HEK293 (cell line): ENCODE measurements around the gene RHOB.

Experiments
- CTCF ChIA-PET: fragments of 350-600 bp; formaldehyde crosslinking; extraction: SDS; loops from one replicate; lab custom pipeline; 2021; ENCODE audit warnings: antibody characterized with exemption; lab: Yijun Ruan, JAX
- POLR2A ChIA-PET: fragments of 300-600 bp; formaldehyde crosslinking; extraction: SDS; loops from one replicate; lab custom pipeline; 2020; ENCODE audit warnings: antibody characterized with exemption, inconsistent platforms; lab: Yijun Ruan, JAX
- H3K27ac ChIP-seq: fragments of 200-500 bp; sonication (Bioruptor generic); 2 replicates; pipeline ENCODE4 v1.5.1; 2014; ENCODE audit warnings: low read depth, low read length, control low read depth, inconsistent platforms; ENCODE audit errors: extremely low read depth
- H3K36me3 ChIP-seq, 2 experiments: fragments of 200-500 bp in 1 of 2; sonication (Bioruptor generic) in 1 of 2; 1 replicate in 1 of 2; 2 replicates in 1 of 2; pipeline ENCODE4 v1.5.1; 2014 to 2017; ENCODE audit warnings: inconsistent platforms in 2 of 2, low read length in 2 of 2; ENCODE audit not compliant: control insufficient read depth in 2 of 2, insufficient read depth in 1 of 2
- H3K4me1 ChIP-seq: fragments of 200-500 bp; sonication (Bioruptor generic); 2 replicates; pipeline ENCODE4 v1.5.1; 2014; ENCODE audit warnings: mild to moderate bottlenecking, low read length, inconsistent platforms; ENCODE audit not compliant: control insufficient read depth, insufficient read depth
- H3K4me3 ChIP-seq: 2 replicates; pipeline ENCODE4 v1.5.1; 2011; ENCODE audit warnings: low read depth, mild to moderate bottlenecking, control low read depth, low read length, moderate library complexity
- H3K9me3 ChIP-seq: fragments of 200-500 bp; sonication (Bioruptor generic); 2 replicates; pipeline ENCODE4 v1.5.1; 2014; ENCODE audit warnings: low read depth, low read length, inconsistent platforms; ENCODE audit not compliant: control insufficient read depth, insufficient read depth
- GLIS2 ChIP-seq: fragments of 450-650 bp; formaldehyde crosslinking; IDR thresholded peaks from 2 replicates; pipeline ENCODE4 v1.5.1; 2016; ENCODE audit warnings: missing biosample characterization, missing genetic modification characterization
- HOXD13 ChIP-seq: sonication (generic); formaldehyde crosslinking; IDR thresholded peaks from 2 replicates; pipeline ENCODE4 v1.8.0; 2022; ENCODE audit warnings: missing genetic modification reagents, borderline replicate concordance
- KLF10 ChIP-seq: fragments of 450-650 bp; IDR thresholded peaks from 2 replicates; pipeline ENCODE4 v1.5.1; 2018; ENCODE audit warnings: missing biosample characterization, mild to moderate bottlenecking, missing genetic modification characterization
- MEIS1 ChIP-seq: sonication (generic); formaldehyde crosslinking; IDR thresholded peaks from 2 replicates; pipeline ENCODE4 v1.8.1; 2022; ENCODE audit warnings: missing genetic modification reagents, mild to moderate bottlenecking, borderline replicate concordance
- PBX3 ChIP-seq: sonication (generic); formaldehyde crosslinking; IDR thresholded peaks from 2 replicates; pipeline ENCODE4 v1.8.1; 2022; ENCODE audit warnings: mild to moderate bottlenecking, moderate library complexity, missing genetic modification reagents
- SETDB1 ChIP-seq: IDR thresholded peaks from one replicate; pipeline ENCODE4 v1.6.1; 2017; ENCODE audit warnings: mild to moderate bottlenecking, low read length, moderate library complexity, mixed read lengths; ENCODE audit not compliant: insufficient read length
- SP2 ChIP-seq: fragments of 450-650 bp; formaldehyde crosslinking; IDR thresholded peaks from 2 replicates; pipeline ENCODE4 v1.5.1; 2016; ENCODE audit warnings: missing biosample characterization, missing genetic modification characterization
- SP3 ChIP-seq: fragments of 450-650 bp; formaldehyde crosslinking; IDR thresholded peaks from 2 replicates; pipeline ENCODE4 v1.5.1; 2016; ENCODE audit warnings: missing biosample characterization, missing genetic modification characterization
- TCF7L2 ChIP-seq: IDR thresholded peaks from 2 replicates; pipeline ENCODE4 v1.6.1; 2011; ENCODE audit warnings: low read depth, mild to moderate bottlenecking, inconsistent platforms, low read length, moderate library complexity, borderline replicate concordance
- YY2 ChIP-seq: fragments of 450-650 bp; formaldehyde crosslinking; IDR thresholded peaks from 2 replicates; pipeline ENCODE4 v1.5.1; 2016; ENCODE audit warnings: missing biosample characterization, missing genetic modification characterization
- ZBTB20 ChIP-seq: fragments of 450-650 bp; formaldehyde crosslinking; IDR thresholded peaks from 2 replicates; pipeline ENCODE4 v1.5.1; 2016; ENCODE audit warnings: missing biosample characterization, missing genetic modification characterization
- ZFHX2 ChIP-seq: fragments of 450-650 bp; formaldehyde crosslinking; conservative IDR thresholded peaks from 2 replicates; pipeline ENCODE4 v1.5.1; 2016; ENCODE audit warnings: missing biosample characterization, missing genetic modification characterization
- ZNF175 ChIP-seq: fragments of 450-650 bp; formaldehyde crosslinking; IDR thresholded peaks from 2 replicates; pipeline ENCODE4 v1.5.1; 2016; ENCODE audit warnings: missing biosample characterization, missing genetic modification characterization
- ZNF19 ChIP-seq: fragments of 450-650 bp; formaldehyde crosslinking; IDR thresholded peaks from 2 replicates; pipeline ENCODE4; 2016; ENCODE audit warnings: missing biosample characterization, missing genetic modification characterization, low read depth
- ZNF202 ChIP-seq: fragments of 450-650 bp; formaldehyde crosslinking; IDR thresholded peaks from 2 replicates; pipeline ENCODE4 v1.5.1; 2016; ENCODE audit warnings: missing biosample characterization, missing genetic modification characterization, borderline replicate concordance
- ZNF394 ChIP-seq: fragments of 450-650 bp; formaldehyde crosslinking; IDR thresholded peaks from 2 replicates; pipeline ENCODE4 v1.5.1; 2016; ENCODE audit warnings: missing biosample characterization, missing genetic modification characterization, mild to moderate bottlenecking, moderate library complexity, borderline replicate concordance
- ZNF433 ChIP-seq: fragments of 450-650 bp; formaldehyde crosslinking; IDR thresholded peaks from 2 replicates; pipeline ENCODE4 v1.5.1; 2016; ENCODE audit warnings: missing biosample characterization, missing genetic modification characterization, low read depth
- ZNF501 ChIP-seq: fragments of 450-650 bp; formaldehyde crosslinking; IDR thresholded peaks from 2 replicates; pipeline ENCODE4 v1.5.1; 2016; ENCODE audit warnings: missing biosample characterization, missing genetic modification characterization
- ZNF521 ChIP-seq: fragments of 450-650 bp; formaldehyde crosslinking; IDR thresholded peaks from 2 replicates; pipeline ENCODE4 v1.5.1; 2017; ENCODE audit warnings: missing biosample characterization, mild to moderate bottlenecking, missing genetic modification characterization
- ZNF600 ChIP-seq: fragments of 450-650 bp; formaldehyde crosslinking; IDR thresholded peaks from 2 replicates; pipeline ENCODE4 v1.5.1; 2016; ENCODE audit warnings: missing biosample characterization, missing genetic modification characterization
- ZNF624 ChIP-seq: fragments of 450-650 bp; formaldehyde crosslinking; IDR thresholded peaks from 2 replicates; pipeline ENCODE4 v1.5.1; 2017; ENCODE audit warnings: missing biosample characterization, missing genetic modification characterization
- ZNF626 ChIP-seq: fragments of 450-650 bp; sonication (Bioruptor Pico); formaldehyde crosslinking; IDR thresholded peaks from 2 replicates; pipeline ENCODE4 v1.5.1; 2018; ENCODE audit warnings: missing biosample characterization, missing genetic modification characterization, inconsistent platforms
- ZNF654 ChIP-seq: fragments of 450-650 bp; formaldehyde crosslinking; IDR thresholded peaks from 2 replicates; pipeline ENCODE4 v1.5.1; 2016; ENCODE audit warnings: low read depth, missing biosample characterization, missing genetic modification characterization
- ZNF658 ChIP-seq: fragments of 450-650 bp; formaldehyde crosslinking; IDR thresholded peaks from 2 replicates; pipeline ENCODE4; 2016; ENCODE audit warnings: missing biosample characterization, missing genetic modification characterization
- ZNF660 ChIP-seq: fragments of 450-650 bp; IDR thresholded peaks from 2 replicates; pipeline ENCODE4 v1.5.1; 2018; ENCODE audit warnings: missing biosample characterization, mild to moderate bottlenecking, missing genetic modification characterization
- ZNF677 ChIP-seq: fragments of 450-650 bp; IDR thresholded peaks from 2 replicates; pipeline ENCODE4 v1.5.0; 2018; ENCODE audit warnings: missing biosample characterization, mild to moderate bottlenecking, missing genetic modification characterization, moderate library complexity
- ZNF707 ChIP-seq: fragments of 450-650 bp; formaldehyde crosslinking; IDR thresholded peaks from 2 replicates; pipeline ENCODE4 v1.5.1; 2016; ENCODE audit warnings: missing biosample characterization, missing genetic modification characterization
- ZSCAN30 ChIP-seq: fragments of 450-650 bp; IDR thresholded peaks from 2 replicates; pipeline ENCODE4 v1.5.1; 2018; ENCODE audit warnings: missing biosample characterization, mild to moderate bottlenecking, missing genetic modification characterization, moderate library complexity
- ZXDB ChIP-seq: fragments of 450-650 bp; formaldehyde crosslinking; IDR thresholded peaks from 2 replicates; pipeline ENCODE4 v1.5.1; 2016; ENCODE audit warnings: missing biosample characterization, missing genetic modification characterization
- TF ChIP-seq, protein P1 (sequence below): fragments of 450-650 bp; formaldehyde crosslinking; IDR thresholded peaks from 2 replicates; pipeline ENCODE4 v1.5.1; 2016; ENCODE audit warnings: missing biosample characterization, missing genetic modification characterization
- TF ChIP-seq, protein P2 (sequence below): fragments of 450-650 bp; formaldehyde crosslinking; IDR thresholded peaks from 2 replicates; pipeline ENCODE4 v1.5.1; 2016; ENCODE audit warnings: missing biosample characterization, missing genetic modification characterization
- TF ChIP-seq, protein P3 (sequence below): fragments of 450-650 bp; formaldehyde crosslinking; IDR thresholded peaks from 2 replicates; pipeline ENCODE4 v1.5.1; 2016; ENCODE audit warnings: missing biosample characterization, missing genetic modification characterization

Gene RHOB

DNA sequence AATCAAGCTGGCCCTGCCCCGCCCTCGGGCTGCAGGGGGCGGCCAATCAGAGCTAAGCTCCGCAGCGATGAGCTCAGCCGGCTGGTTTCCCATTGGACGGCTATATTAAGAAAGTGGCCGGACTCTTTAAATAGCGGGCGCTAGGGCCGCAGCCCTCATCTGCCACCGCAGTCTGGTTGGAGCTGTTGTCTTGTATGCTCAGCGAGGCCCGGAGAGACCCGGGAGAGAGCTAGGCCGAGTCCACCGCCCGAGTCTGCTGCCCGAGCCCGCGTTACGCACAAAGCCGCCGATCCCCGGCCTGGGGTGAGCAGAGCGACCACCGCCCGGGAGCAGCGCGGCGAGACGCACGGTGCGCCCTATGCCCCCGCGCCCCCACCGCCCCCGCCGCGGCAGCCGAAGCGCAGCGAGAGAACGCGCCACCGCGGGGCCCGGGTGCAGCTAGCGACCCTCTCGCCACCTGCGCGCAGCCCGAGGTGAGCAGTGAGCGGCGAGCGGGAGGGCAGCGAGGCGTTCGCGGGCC, at the start of gene RHOB:
RHOB (plus strand) TSS at position 158 of the 520 bp plus-strand sequence. CDS start 392 bp downstream, outside the sequence.
- POLR2A ChIA-PET = interaction anchor here (0.6 to 7.6 kb wide), 82 partner anchors 8 to 395 kb away, joined by 3 to 150 read pairs (median 6); partner anchors contain the start of genes GDF7, HS1BP3, LAPTM4A and LDAH
- Histone ChIP-seq H3K36me3 (peaks cover 0 to 11% of the 10 kb centered on the region in 2 experiments; a peak in 1 of 3 replicates), H3K27ac (peak within 1 kb of the TSS; percentile 95), H3K4me3 (peak within 1 kb of the TSS; percentile 90), H3K9me3 (no peaks in the 10 kb centered on the region)
- CTCF ChIA-PET = interaction anchor here (0.6 to 7.6 kb wide), 11 partner anchors 10 to 204 kb away, joined by 3 to 85 read pairs (median 4); no protein-coding TSS in a partner anchor
- TF ChIP-seq ZNF654 (tag by site-specific recombination) (no peak), SETDB1 (no peak), ZNF707 (tag by site-specific recombination) (no peak), ZNF677 (tag by site-specific recombination) (no peak), KLF10 (0 out of 2 replicates have a peak, but pooled peaks have one; percentile 39), ZNF521 (tag by site-specific recombination) (no peak), ZNF660 (tag by site-specific recombination) (0 out of 2 replicates have a peak, but pooled peaks have one; percentile 47), TCF7L2 (no peak), ZXDB (tag by site-specific recombination) (no peak), ZFHX2 (no peak; the same call in 1 of the 2 replicates), YY2 (tag by site-specific recombination) (no peak), ZNF19 (tag by site-specific recombination) (no peak), ZNF394 (tag by site-specific recombination) (0 out of 2 replicates have a peak, but pooled peaks have one; percentile 30), SP2 (tag by site-specific recombination) (peak; percentile 82), ZBTB20 (0 out of 2 replicates have a peak, but pooled peaks have one; percentile 1), ZNF433 (tag by site-specific recombination) (no peak), ZNF626 (tag by site-specific recombination) (no peak), ZNF175 (tag by site-specific recombination) (no peak), GLIS2 (no peak), ZNF202 (no peak), ZNF501 (tag by site-specific recombination) (no peak), SP3 (peak; percentile 55), ZNF624 (tag by site-specific recombination) (no peak), ZNF658 (tag by site-specific recombination) (no peak), PBX3 (CRISPR knock-in tag) (peak; percentile 68; the same call in 1 of the 2 replicates), ZNF600 (tag by site-specific recombination) (no peak), HOXD13 (CRISPR knock-in tag) (no peak), ZSCAN30 (tag by site-specific recombination) (peak; percentile 73), MEIS1 (CRISPR knock-in tag) (no peak)
- TF ChIP-seq, protein P1, sequence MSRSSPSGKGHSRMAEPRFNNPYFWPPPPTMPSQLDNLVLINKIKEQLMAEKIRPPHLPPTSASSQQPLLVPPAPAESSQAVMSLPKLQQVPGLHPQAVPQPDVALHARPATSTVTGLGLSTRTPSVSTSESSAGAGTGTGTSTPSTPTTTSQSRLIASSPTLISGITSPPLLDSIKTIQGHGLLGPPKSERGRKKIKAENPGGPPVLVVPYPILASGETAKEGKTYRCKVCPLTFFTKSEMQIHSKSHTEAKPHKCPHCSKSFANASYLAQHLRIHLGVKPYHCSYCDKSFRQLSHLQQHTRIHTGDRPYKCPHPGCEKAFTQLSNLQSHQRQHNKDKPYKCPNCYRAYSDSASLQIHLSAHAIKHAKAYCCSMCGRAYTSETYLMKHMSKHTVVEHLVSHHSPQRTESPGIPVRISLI (tag by site-specific recombination) = no peak
- TF ChIP-seq, protein P2, sequence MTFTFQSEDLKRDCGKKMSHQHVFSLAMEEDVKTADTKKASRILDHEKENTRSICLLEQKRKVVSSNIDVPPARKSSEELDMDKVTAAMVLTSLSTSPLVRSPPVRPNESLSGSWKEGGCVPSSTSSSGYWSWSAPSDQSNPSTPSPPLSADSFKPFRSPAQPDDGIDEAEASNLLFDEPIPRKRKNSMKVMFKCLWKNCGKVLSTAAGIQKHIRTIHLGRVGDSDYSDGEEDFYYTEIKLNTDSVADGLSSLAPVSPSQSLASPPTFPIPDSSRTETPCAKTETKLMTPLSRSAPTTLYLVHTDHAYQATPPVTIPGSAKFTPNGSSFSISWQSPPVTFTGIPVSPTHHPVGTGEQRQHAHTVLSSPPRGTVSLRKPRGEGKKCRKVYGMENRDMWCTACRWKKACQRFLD (tag by site-specific recombination) = no peak
- TF ChIP-seq, protein P3, sequence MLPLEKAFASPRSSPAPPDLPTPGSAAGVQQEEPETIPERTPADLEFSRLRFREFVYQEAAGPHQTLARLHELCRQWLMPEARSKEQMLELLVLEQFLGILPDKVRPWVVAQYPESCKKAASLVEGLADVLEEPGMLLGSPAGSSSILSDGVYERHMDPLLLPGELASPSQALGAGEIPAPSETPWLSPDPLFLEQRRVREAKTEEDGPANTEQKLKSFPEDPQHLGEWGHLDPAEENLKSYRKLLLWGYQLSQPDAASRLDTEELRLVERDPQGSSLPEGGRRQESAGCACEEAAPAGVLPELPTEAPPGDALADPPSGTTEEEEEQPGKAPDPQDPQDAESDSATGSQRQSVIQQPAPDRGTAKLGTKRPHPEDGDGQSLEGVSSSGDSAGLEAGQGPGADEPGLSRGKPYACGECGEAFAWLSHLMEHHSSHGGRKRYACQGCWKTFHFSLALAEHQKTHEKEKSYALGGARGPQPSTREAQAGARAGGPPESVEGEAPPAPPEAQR (tag by site-specific recombination) = no peak
- TF ChIP-seq, all 188 proteins: peak for 8
- H3K4me1 ChIP-seq = peaks cover 9% of the 10 kb centered on the region
